H1 (cell line): ENCODE measurements around the gene EDDM3A. TPM values are rescaled to one million over a fixed set of nuclear protein-coding genes. Genes with fewer than 3 reads are reported as not detected.

Experiments used
- CTCF ChIA-PET: fragments of 300-600 bp; sonication (Branson Sonifier 250); formaldehyde crosslinking; loops from one replicate; lab custom pipeline; 2021; ENCODE audit not compliant: partially characterized antibody; lab: Charles Lee
- POLR2A ChIA-PET: fragments of 300-600 bp; sonication (Branson Sonifier 250); formaldehyde crosslinking; loops from one replicate; lab custom pipeline; 2021; ENCODE audit warnings: inconsistent platforms; ENCODE audit not compliant: partially characterized antibody; lab: Charles Lee
- DNase-seq, 2 experiments: peaks; one replicate each; pipeline versions ENCODE4 v3.0.0 to v3.0.0-alpha.2; 2010 to 2022; ENCODE audit warnings: low spot score in 2 of 2, low read depth in 1 of 2, mixed read lengths in 1 of 2
- FAIRE-seq: peaks from 2 replicates; lab custom pipeline; 2011; peaks lifted over from hg19 to GRCh38; lab: Jason Lieb, UNC
- H2AFZ ChIP-seq: 2 replicates; pipeline ENCODE4 v1.8.1; 2012; ENCODE audit warnings: low read length, inconsistent platforms
- H2AK5ac ChIP-seq: 2 replicates; pipeline ENCODE4 v1.6.1; 2013; ENCODE audit warnings: low read depth, low read length
- H2BK120ac ChIP-seq: replicated peaks from 2 replicates; pipeline ENCODE3; 2013; ENCODE audit warnings: low read depth, low read length, inconsistent platforms
- H2BK12ac ChIP-seq: 2 replicates; pipeline ENCODE4 v1.6.1; 2013; ENCODE audit warnings: low read depth, low read length
- H2BK15ac ChIP-seq: 2 replicates; pipeline ENCODE4 v1.6.1; 2013; ENCODE audit warnings: low read length
- H2BK20ac ChIP-seq: 2 replicates; pipeline ENCODE4 v1.6.1; 2013; ENCODE audit warnings: low read length
- H2BK5ac ChIP-seq: 2 replicates; pipeline ENCODE4 v1.6.1; 2013; ENCODE audit warnings: low read depth, low read length
- H3K14ac ChIP-seq: 2 replicates; pipeline ENCODE4 v1.6.1; 2013; ENCODE audit warnings: inconsistent platforms; ENCODE audit not compliant: insufficient read length
- H3K18ac ChIP-seq: 2 replicates; pipeline ENCODE4 v1.6.1; 2013; ENCODE audit warnings: low read length; ENCODE audit errors: extremely low read depth
- H3K23ac ChIP-seq: 2 replicates; pipeline ENCODE4 v1.6.1; 2013; ENCODE audit warnings: inconsistent platforms; ENCODE audit not compliant: insufficient read length
- H3K23me2 ChIP-seq: 2 replicates; pipeline ENCODE4 v1.6.1; 2013; ENCODE audit warnings: low read depth, low read length
- H3K27ac ChIP-seq: 2 replicates; pipeline ENCODE4 v1.6.1; 2011; ENCODE audit warnings: low read depth, low read length, inconsistent platforms
- H3K27me3 ChIP-seq, 4 experiments: replicated peaks in 1 of 4; 1 replicate in 1 of 4; 2 replicates in 3 of 4; pipeline versions ENCODE4 v1.6.1 to v1.8.1; 2011 to 2013; ENCODE audit warnings: low read length in 3 of 4, mild to moderate bottlenecking in 3 of 4, inconsistent platforms in 2 of 4, mixed read lengths in 2 of 4, moderate library complexity in 1 of 4; ENCODE audit not compliant: control insufficient read depth in 3 of 4, insufficient read depth in 3 of 4; ENCODE audit errors: extremely low read depth in 1 of 4
- H3K36me3 ChIP-seq, 4 experiments: 2 replicates each; pipeline versions ENCODE4 v1.6.1 to v1.8.1; 2011 to 2013; ENCODE audit warnings: mild to moderate bottlenecking in 4 of 4, low read length in 3 of 4, moderate library complexity in 2 of 4, control low read depth in 1 of 4, inconsistent platforms in 1 of 4; ENCODE audit not compliant: insufficient read depth in 4 of 4, control insufficient read depth in 2 of 4
- H3K4ac ChIP-seq: replicated peaks from 2 replicates; pipeline ENCODE3; 2013; ENCODE audit warnings: low read length, low read depth, mixed read lengths, inconsistent platforms; ENCODE audit not compliant: insufficient read length
- H3K4me1 ChIP-seq, 4 experiments: replicated peaks in 1 of 4; 1 replicate in 1 of 4; 2 replicates in 3 of 4; pipeline versions ENCODE4 v1.6.1 to v1.8.1; 2011 to 2013; ENCODE audit warnings: low read length in 3 of 4, inconsistent platforms in 2 of 4, mixed read lengths in 1 of 4; ENCODE audit not compliant: insufficient read depth in 4 of 4, control insufficient read depth in 3 of 4
- H3K4me2 ChIP-seq, 2 experiments: 2 replicates each; pipeline versions ENCODE4 v1.6.1 to v1.8.1; 2011 to 2013; ENCODE audit warnings: low read depth in 2 of 2, low read length in 2 of 2, control low read depth in 1 of 2, inconsistent platforms in 1 of 2, mild to moderate bottlenecking in 1 of 2; ENCODE audit not compliant: insufficient read depth in 1 of 2
- H3K4me3 ChIP-seq, 4 experiments: fragments of 200-600, 300-600 bp in 1 of 4; sonication (generic), shearing (Covaris generic), sonication (Bioruptor Twin) in 1 of 4; 2 replicates each; pipeline versions ENCODE4 v1.5.1 to v1.8.1; 2011 to 2016; ENCODE audit warnings: low read length in 4 of 4, low read depth in 3 of 4, control low read depth in 2 of 4, inconsistent platforms in 2 of 4, mild to moderate bottlenecking in 2 of 4, mixed read lengths in 1 of 4, moderate library complexity in 1 of 4; ENCODE audit not compliant: insufficient read depth in 2 of 4; ENCODE audit errors: extremely low read depth in 1 of 4
- H3K56ac ChIP-seq: replicated peaks from 2 replicates; pipeline ENCODE3; 2013; ENCODE audit warnings: low read depth, mild to moderate bottlenecking, mixed read lengths, low read length, inconsistent platforms; ENCODE audit not compliant: insufficient read length
- H3K79me1 ChIP-seq: 2 replicates; pipeline ENCODE4 v1.6.1; 2013; ENCODE audit warnings: low read depth, low read length, control low read depth
- H3K79me2 ChIP-seq, 2 experiments: 2 replicates each; pipeline versions ENCODE4 v1.6.1 to v1.8.1; 2012 to 2013; ENCODE audit warnings: low read length in 2 of 2, mild to moderate bottlenecking in 2 of 2, inconsistent platforms in 1 of 2; ENCODE audit not compliant: insufficient read depth in 2 of 2, control insufficient read depth in 1 of 2
- H3K9ac ChIP-seq, 4 experiments: replicated peaks in 1 of 4; 1 replicate in 1 of 4; 2 replicates in 3 of 4; pipeline versions ENCODE4 v1.6.1 to v1.8.1; 2011 to 2013; ENCODE audit warnings: low read depth in 3 of 4, low read length in 3 of 4, control low read depth in 2 of 4, mild to moderate bottlenecking in 2 of 4, moderate library complexity in 2 of 4, inconsistent platforms in 1 of 4; ENCODE audit errors: extremely low read depth in 1 of 4
- H3K9me3 ChIP-seq, 2 experiments: 2 replicates each; pipeline versions ENCODE4 v1.6.1 to v1.8.1; 2012 to 2013; ENCODE audit warnings: mild to moderate bottlenecking in 2 of 2, moderate library complexity in 2 of 2, control low read depth in 1 of 2, inconsistent platforms in 1 of 2, low read depth in 1 of 2, low read length in 1 of 2, mixed read lengths in 1 of 2; ENCODE audit not compliant: insufficient read depth in 2 of 2
- H4K20me1 ChIP-seq, 2 experiments: replicated peaks in 1 of 2; 2 replicates each; pipeline versions ENCODE3 to v1.8.1; 2011 to 2013; ENCODE audit warnings: inconsistent platforms in 2 of 2, low read length in 2 of 2, mild to moderate bottlenecking in 1 of 2; ENCODE audit not compliant: insufficient read depth in 2 of 2, control insufficient read depth in 1 of 2
- H4K5ac ChIP-seq: 2 replicates; pipeline ENCODE4 v1.6.1; 2013; ENCODE audit warnings: low read length, low read depth, mixed read lengths, inconsistent platforms; ENCODE audit not compliant: insufficient read length
- H4K8ac ChIP-seq: 2 replicates; pipeline ENCODE4 v1.8.0; 2013; ENCODE audit warnings: mild to moderate bottlenecking, moderate library complexity, low read length, inconsistent platforms; ENCODE audit not compliant: insufficient read depth; ENCODE audit errors: extremely low read depth
- H4K91ac ChIP-seq: replicated peaks from 2 replicates; pipeline ENCODE3; 2013; ENCODE audit warnings: low read length, mixed read lengths, inconsistent platforms; ENCODE audit not compliant: insufficient read length
- EZH2 ChIP-seq: fragments of 200-600 bp; sonication (generic); IDR thresholded peaks from 2 replicates; pipeline ENCODE4 v1.7.1; 2012; ENCODE audit warnings: low read depth, mild to moderate bottlenecking, moderate library complexity, low read length, inconsistent platforms; ENCODE audit not compliant: severe bottlenecking
- HDAC6 ChIP-seq: IDR thresholded peaks from one replicate; pipeline ENCODE4 v1.7.1; 2012; ENCODE audit warnings: low read depth, mild to moderate bottlenecking, inconsistent platforms, low read length, moderate library complexity
- JUND ChIP-seq: IDR thresholded peaks from 2 replicates; pipeline ENCODE4 v1.6.1; 2011; ENCODE audit warnings: mild to moderate bottlenecking, improper control_type of control experiment, low read length
- PHF8 ChIP-seq: fragments of 200-600 bp; sonication (generic); conservative IDR thresholded peaks from 2 replicates; pipeline ENCODE4 v1.7.1; 2012; ENCODE audit warnings: low read depth, mild to moderate bottlenecking, inconsistent platforms, low read length, moderate library complexity
- POLR2A ChIP-seq, 2 experiments: IDR thresholded peaks; 1 replicate in 1 of 2; 2 replicates in 1 of 2; pipeline ENCODE4 v1.6.1; 2011; ENCODE audit warnings: low read depth in 2 of 2, low read length in 2 of 2, mild to moderate bottlenecking in 2 of 2; ENCODE audit errors: control extremely low read depth in 1 of 2
- RNF2 ChIP-seq: fragments of 200-900, 300-1000 bp; sonication (generic); IDR thresholded peaks from 2 replicates; pipeline ENCODE4 v1.7.1; 2016; ENCODE audit warnings: borderline replicate concordance, low read depth, mild to moderate bottlenecking, antibody characterized with exemption, low read length; ENCODE audit not compliant: poor library complexity, severe bottlenecking; ENCODE audit errors: missing control alignments
- SIN3A ChIP-seq, 2 experiments: IDR thresholded peaks in 1 of 2; conservative IDR thresholded peaks in 1 of 2; 2 replicates each; pipeline ENCODE4 v1.6.1; 2011 to 2012; ENCODE audit warnings: low read length in 2 of 2, improper control_type of control experiment in 1 of 2, low read depth in 1 of 2, mild to moderate bottlenecking in 1 of 2
- YY1 ChIP-seq: IDR thresholded peaks from 2 replicates; pipeline ENCODE4 v1.6.1; 2011; ENCODE audit warnings: low read depth, mild to moderate bottlenecking, low read length
- ZNF274 ChIP-seq: IDR thresholded peaks from 2 replicates; pipeline ENCODE4 v1.7.0; 2012; ENCODE audit warnings: low read length, borderline replicate concordance; ENCODE audit errors: extremely low read depth
- WGBS, 2 experiments: shearing (Covaris generic) in 1 of 2; methylation state at CpG; one replicate each; pipeline versions ENCODE4 v1.1.6 to v1.1.7; 2013 to 2015; ENCODE audit warnings: low lambda C conversion rate in 2 of 2, mixed read lengths in 2 of 2, inconsistent platforms in 1 of 2, low coverage in 1 of 2, missing lambda C conversion rate in 1 of 2; ENCODE audit not compliant: insufficient replicate concordance in 2 of 2, insufficient coverage in 1 of 2, insufficient read length in 1 of 2; ENCODE audit errors: extremely low coverage in 1 of 2, missing lambda C conversion rate in 1 of 2; 5-methylcytosine and 5-hydroxymethylcytosine counted together
- polyA plus RNA-seq, 7 experiments: library from polyadenylated mRNA; depleted of rRNA in 3 of 7; stranded (reverse) in 5 of 7; unstranded in 2 of 7; fragments of >200 nt in 5 of 7; fragments of 200-250 nt in 2 of 7; gene quantifications; 1 replicate in 5 of 7; 2 replicates in 1 of 7; 4 replicates in 1 of 7; pipeline versions ENCODE4 v1.2.1 to v1.2.3, GENCODE V29; 2011 to 2013; ENCODE audit warnings: missing spikeins in 2 of 7, mixed read lengths in 2 of 7
- total RNA-seq: library from RNA; stranded (reverse); fragmentation: NEBNext Ultra II Directional; extraction: Animal tissue kit (Norgen Biotek cat#: 25700); gene quantifications from 2 replicates; pipeline ENCODE4 v1.2.1, GENCODE V29; 2021
- TF ChIP-seq, protein P1 (sequence below): IDR thresholded peaks from 2 replicates; pipeline ENCODE4 v1.6.1; 2012; ENCODE audit warnings: low read length, inconsistent platforms

The EDDM3A gene
- total and polyA plus RNA-seq, 2 of the 8 experiments (the other 6 are each of a cell fraction or from before 2014, with no cell fraction given) = 0.09 TPM; not detected in 1

DNA sequence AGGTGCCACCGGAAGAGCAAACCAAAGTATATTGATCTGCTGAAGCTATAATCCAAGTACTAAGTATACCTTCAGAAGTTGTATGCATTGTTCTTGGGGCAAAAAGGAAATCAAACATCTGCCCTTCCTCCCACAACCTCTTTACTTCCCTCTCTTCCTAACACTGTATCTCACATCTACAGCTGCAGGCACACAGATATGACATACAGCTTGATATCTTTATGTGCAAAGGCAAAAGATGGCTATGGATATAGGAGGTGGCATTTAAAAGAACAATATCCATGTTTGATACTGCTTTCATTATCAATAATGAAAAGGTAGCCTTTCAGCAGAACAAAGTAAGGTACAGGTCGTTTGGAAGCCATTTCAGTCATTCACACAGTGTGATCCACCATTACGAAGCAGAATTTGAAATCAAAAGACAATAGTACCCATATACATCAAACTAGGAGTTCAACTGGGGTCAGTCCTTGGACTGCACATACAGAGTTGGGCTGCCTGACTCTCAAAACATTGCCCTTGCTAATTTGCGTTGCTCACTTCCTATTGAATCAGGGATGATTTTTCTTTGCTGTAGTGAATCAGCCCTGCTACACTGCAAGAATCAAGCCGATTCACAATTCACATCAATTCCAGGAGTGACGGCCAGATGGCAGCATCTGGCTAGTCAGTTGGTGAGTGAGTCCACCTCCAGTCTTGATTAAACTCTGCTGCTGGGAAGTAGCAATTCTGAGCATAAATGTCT, 48.2 kb upstream of the EDDM3A start:
- Histone ChIP-seq H2AK5ac (no peak overlapping the region), H4K20me1 (no peaks in the 10 kb centered on the region), H2BK12ac (no peak overlapping the region), H3K56ac (no peak overlapping the region), H3K14ac (no peak overlapping the region), H3K79me2 (no peaks in the 10 kb centered on the region), H2BK5ac (no peak overlapping the region), H3K23me2 (no peaks in the 10 kb centered on the region), H3K4me1 (no peaks in the 10 kb centered on the region; a peak in 1 of 7 replicates), H3K23ac (no peak overlapping the region), H3K18ac (no peak overlapping the region), H2AFZ (peak overlapping the region; percentile 58), H3K4me3 (no peak overlapping the region), H2BK15ac (no peak overlapping the region), H2BK120ac (no peak overlapping the region), H3K27ac (no peak overlapping the region), H4K91ac (no peak overlapping the region), H3K4ac (no peak overlapping the region), H4K8ac (no peak overlapping the region), H3K9me3 (no peaks in the 10 kb centered on the region), H2BK20ac (no peak overlapping the region), H3K4me2 (no peak overlapping the region), H3K27me3 (no peaks in the 10 kb centered on the region), H3K36me3 (no peaks in the 10 kb centered on the region), H4K5ac (no peak overlapping the region), H3K79me1 (no peaks in the 10 kb centered on the region; the same call in 1 of the 2 replicates), H3K9ac (no peak overlapping the region)
- CTCF ChIA-PET = interaction anchor here (0.6 to 5.5 kb wide), 41 partner anchors 10 to 342 kb away, joined by 3 to 52 read pairs (median 4); partner anchors contain the start of genes NDRG2, RNASE4 and RNASE6
- WGBS, 2 experiments = 46% methylated on average over 6 of the region's 6 CpGs; no CpG with 5 or more reads in 1 of the 2 experiments
- FAIRE-seq = peak; percentile 92
- POLR2A ChIA-PET = interaction anchor here (0.6 to 1.3 kb wide), 3 partner anchors 122 to 176 kb away, joined by 3 read pairs; no protein-coding TSS in a partner anchor
- DNase-seq = peak in 1 of 2 experiments; percentile 77
- no peak for TF ChIP-seq PHF8
- TF ChIP-seq JUND = no peak
- TF ChIP-seq RNF2 = no peak
- TF ChIP-seq EZH2 = no peak
- no peak for TF ChIP-seq HDAC6
- no peak for TF ChIP-seq POLR2A (IDR thresholded peaks at IDR 0.05; ENCODE audit: control extremely low read depth in 1 of 2, low read depth in 2 of 2, low read length in 2 of 2)
- no peak for TF ChIP-seq SIN3A (conservative IDR thresholded peaks at IDR 0.05 in 1 of 2, IDR thresholded peaks at IDR 0.05 in 1 of 2; ENCODE audit: low read depth in 1 of 2, low read length in 2 of 2)
- TF ChIP-seq YY1 = peak; percentile 71
- TF ChIP-seq, protein P1, sequence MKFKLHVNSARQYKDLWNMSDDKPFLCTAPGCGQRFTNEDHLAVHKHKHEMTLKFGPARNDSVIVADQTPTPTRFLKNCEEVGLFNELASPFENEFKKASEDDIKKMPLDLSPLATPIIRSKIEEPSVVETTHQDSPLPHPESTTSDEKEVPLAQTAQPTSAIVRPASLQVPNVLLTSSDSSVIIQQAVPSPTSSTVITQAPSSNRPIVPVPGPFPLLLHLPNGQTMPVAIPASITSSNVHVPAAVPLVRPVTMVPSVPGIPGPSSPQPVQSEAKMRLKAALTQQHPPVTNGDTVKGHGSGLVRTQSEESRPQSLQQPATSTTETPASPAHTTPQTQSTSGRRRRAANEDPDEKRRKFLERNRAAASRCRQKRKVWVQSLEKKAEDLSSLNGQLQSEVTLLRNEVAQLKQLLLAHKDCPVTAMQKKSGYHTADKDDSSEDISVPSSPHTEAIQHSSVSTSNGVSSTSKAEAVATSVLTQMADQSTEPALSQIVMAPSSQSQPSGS = no peak
- no peak for TF ChIP-seq ZNF274
